A673 (cell line): ENCODE results near the gene ABCB8. TPM values are rescaled to one million over a fixed set of nuclear protein-coding genes. Genes with fewer than 3 reads are reported as not detected.

Experiments used
- BruUV-seq: library from RNA; stranded (reverse); fragments of 400-500 nt; replicated peaks from 2 replicates; lab custom pipeline; 2021; lab: Mats Ljungman, UMichigan
- CTCF ChIA-PET: fragments of 300-600 bp; sonication (Branson Sonifier 250); formaldehyde crosslinking; loops from one replicate; lab custom pipeline; 2022; ENCODE audit warnings: antibody characterized with exemption; lab: Charles Lee
- POLR2A ChIA-PET: fragments of 300-600 bp; sonication (Branson Sonifier 250); formaldehyde crosslinking; loops from one replicate; lab custom pipeline; 2022; ENCODE audit warnings: antibody characterized with exemption; ENCODE audit not compliant: low non-redundant PET; lab: Charles Lee
- DNase-seq: peaks from one replicate; pipeline ENCODE4 v3.0.0-alpha.2; 2015; ENCODE audit warnings: low spot score
- H3K27ac ChIP-seq: fragments of 200-600 bp; sonication (generic); 2 replicates; pipeline ENCODE4 v1.5.1; 2016; ENCODE audit warnings: mixed run types, low read depth, mild to moderate bottlenecking, mixed read lengths, antibody characterized with exemption, low read length; ENCODE audit not compliant: poor library complexity, severe bottlenecking
- H3K27me3 ChIP-seq: fragments of 200-600 bp; sonication (generic); replicated peaks from 2 replicates; pipeline ENCODE4 v1.6.1; 2017; ENCODE audit warnings: mixed run types, low read depth, mild to moderate bottlenecking, mixed read lengths, antibody characterized with exemption, low read length; ENCODE audit not compliant: insufficient read depth, poor library complexity
- H3K36me3 ChIP-seq: fragments of 200-600 bp; sonication (generic); 2 replicates; pipeline ENCODE4 v1.6.1; 2016; ENCODE audit warnings: mixed run types, mild to moderate bottlenecking, mixed read lengths, antibody characterized with exemption, low read length; ENCODE audit not compliant: insufficient read depth, poor library complexity, severe bottlenecking
- H3K4me1 ChIP-seq: fragments of 200-600 bp; sonication (generic); 2 replicates; pipeline ENCODE4 v1.6.1; 2017; ENCODE audit warnings: mixed run types, mild to moderate bottlenecking, mixed read lengths, antibody characterized with exemption, low read length; ENCODE audit not compliant: insufficient read depth, poor library complexity, severe bottlenecking
- H3K4me3 ChIP-seq: fragments of 200-600 bp; sonication (generic); 2 replicates; pipeline ENCODE4 v1.5.1; 2016; ENCODE audit warnings: low read depth, mixed run types, mild to moderate bottlenecking, mixed read lengths, low read length; ENCODE audit not compliant: poor library complexity, severe bottlenecking
- H3K9me3 ChIP-seq: fragments of 200-600 bp; sonication (generic); 2 replicates; pipeline ENCODE4 v1.6.1; 2016; ENCODE audit warnings: mixed run types, low read depth, mild to moderate bottlenecking, mixed read lengths, antibody characterized with exemption, low read length; ENCODE audit not compliant: poor library complexity, severe bottlenecking
- EZH2 ChIP-seq: fragments of 200-600 bp; sonication (generic); IDR thresholded peaks from 2 replicates; pipeline ENCODE4 v1.6.1; 2017; ENCODE audit warnings: borderline replicate concordance, low read depth, mild to moderate bottlenecking, mixed read lengths, antibody characterized with exemption, low read length; ENCODE audit not compliant: poor library complexity, severe bottlenecking
- intact Hi-C: fragments of 100-400 bp; cut with micrococcal nuclease; formaldehyde crosslinking; loops from one replicate; pipeline ENCODE4 v1.10.0; 2022; ENCODE audit not compliant: unreplicated experiment
- total RNA-seq: library from RNA; stranded (reverse); gene quantifications from 2 replicates; pipeline ENCODE4 v1.2.3, GENCODE V29; 2021
- TF ChIP-seq, protein P1 (sequence below): fragments of 300-800, 200-600 bp; sonication (generic); conservative IDR thresholded peaks from 2 replicates; pipeline ENCODE4 v1.5.1; 2017; ENCODE audit warnings: low read depth, mild to moderate bottlenecking, antibody characterized with exemption, low read length, moderate library complexity, mixed read lengths

The ABCB8 gene
- total RNA-seq, 1 experiment from 2014 or later = 50.9 TPM

DNA sequence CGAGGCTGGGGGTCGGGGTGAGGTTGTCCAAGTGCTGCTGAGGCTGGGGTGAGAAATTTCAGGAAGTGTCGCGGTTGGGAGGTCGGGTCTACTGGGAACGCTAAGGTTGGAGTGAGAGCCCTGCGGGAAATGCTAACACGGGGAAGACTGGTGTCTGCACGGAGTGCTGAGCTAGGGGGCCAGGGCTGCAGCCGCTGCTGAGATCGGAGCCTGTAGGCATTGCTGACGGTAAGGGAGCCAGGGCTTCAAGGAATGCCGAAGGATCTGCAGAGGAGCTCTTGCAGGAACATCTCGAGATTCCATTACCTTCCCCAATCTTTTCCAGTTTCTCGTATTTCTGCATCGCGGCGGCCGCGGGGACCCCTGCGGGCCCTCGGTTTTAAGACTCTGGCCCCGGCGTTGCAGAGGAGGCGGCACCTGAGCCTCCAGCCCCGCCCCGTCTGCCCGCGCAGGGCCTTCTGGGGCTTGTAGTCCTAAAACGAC, 29.3 kb downstream of the ABCB8 start, which contains the start of gene CDK5:
Gene CDK5, minus strand, starts transcription at position 392 of the 483 bp plus-strand sequence. Its CDS starts 49 bp downstream, at position 343.
- TF ChIP-seq, protein P1, sequence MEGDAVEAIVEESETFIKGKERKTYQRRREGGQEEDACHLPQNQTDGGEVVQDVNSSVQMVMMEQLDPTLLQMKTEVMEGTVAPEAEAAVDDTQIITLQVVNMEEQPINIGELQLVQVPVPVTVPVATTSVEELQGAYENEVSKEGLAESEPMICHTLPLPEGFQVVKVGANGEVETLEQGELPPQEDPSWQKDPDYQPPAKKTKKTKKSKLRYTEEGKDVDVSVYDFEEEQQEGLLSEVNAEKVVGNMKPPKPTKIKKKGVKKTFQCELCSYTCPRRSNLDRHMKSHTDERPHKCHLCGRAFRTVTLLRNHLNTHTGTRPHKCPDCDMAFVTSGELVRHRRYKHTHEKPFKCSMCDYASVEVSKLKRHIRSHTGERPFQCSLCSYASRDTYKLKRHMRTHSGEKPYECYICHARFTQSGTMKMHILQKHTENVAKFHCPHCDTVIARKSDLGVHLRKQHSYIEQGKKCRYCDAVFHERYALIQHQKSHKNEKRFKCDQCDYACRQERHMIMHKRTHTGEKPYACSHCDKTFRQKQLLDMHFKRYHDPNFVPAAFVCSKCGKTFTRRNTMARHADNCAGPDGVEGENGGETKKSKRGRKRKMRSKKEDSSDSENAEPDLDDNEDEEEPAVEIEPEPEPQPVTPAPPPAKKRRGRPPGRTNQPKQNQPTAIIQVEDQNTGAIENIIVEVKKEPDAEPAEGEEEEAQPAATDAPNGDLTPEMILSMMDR = no peak
- TF ChIP-seq EZH2 = no peak
- no peaks in the 10 kb centered on the region for H3K27me3 ChIP-seq
- H3K9me3 ChIP-seq = no peaks in the 10 kb centered on the region
- peak within 1 kb of the TSS; percentile 99 for H3K4me3 ChIP-seq
- intact Hi-C loops = loop anchor here (5.0 kb wide), 1 partner anchor 175 kb away; the partner anchor contains the start of gene CHPF2
- H3K36me3 ChIP-seq = no peaks in the 10 kb centered on the region
- POLR2A ChIA-PET = no interaction called here
- H3K4me1 ChIP-seq = peaks cover 34% of the 10 kb centered on the region
- CTCF ChIA-PET = no interaction called here
- BruUV-seq = no TSS peak
- peak within 1 kb of the TSS; percentile 78 for H3K27ac ChIP-seq
- DNase-seq = no peak

GRCh38 chr7:151057989-151058780, 29.9 kb downstream of the ABCB8 start:
- ChIA-PET CTCF (no interaction called here), POLR2A (no interaction called here)
- H3K9me3 ChIP-seq = no peaks in the 10 kb centered on the region
- no peaks in the 10 kb centered on the region for H3K36me3 ChIP-seq
- H3K27me3 ChIP-seq = no peaks in the 10 kb centered on the region
- intact Hi-C loops = loop anchor here (2.0 to 5.0 kb wide), 2 partner anchors 29 to 174 kb away; partner anchors contain the start of genes ABCB8 and CHPF2
- peak overlapping the region; percentile 78 for H3K27ac ChIP-seq
- TF ChIP-seq, protein P1 = no peak
- no peak for TF ChIP-seq EZH2
- DNase-seq = peak; percentile 100
- TSS peak; percentile 70 for BruUV-seq
- H3K4me1 ChIP-seq = peaks cover 34% of the 10 kb centered on the region
- peak overlapping the region; percentile 99 for H3K4me3 ChIP-seq

DNA sequence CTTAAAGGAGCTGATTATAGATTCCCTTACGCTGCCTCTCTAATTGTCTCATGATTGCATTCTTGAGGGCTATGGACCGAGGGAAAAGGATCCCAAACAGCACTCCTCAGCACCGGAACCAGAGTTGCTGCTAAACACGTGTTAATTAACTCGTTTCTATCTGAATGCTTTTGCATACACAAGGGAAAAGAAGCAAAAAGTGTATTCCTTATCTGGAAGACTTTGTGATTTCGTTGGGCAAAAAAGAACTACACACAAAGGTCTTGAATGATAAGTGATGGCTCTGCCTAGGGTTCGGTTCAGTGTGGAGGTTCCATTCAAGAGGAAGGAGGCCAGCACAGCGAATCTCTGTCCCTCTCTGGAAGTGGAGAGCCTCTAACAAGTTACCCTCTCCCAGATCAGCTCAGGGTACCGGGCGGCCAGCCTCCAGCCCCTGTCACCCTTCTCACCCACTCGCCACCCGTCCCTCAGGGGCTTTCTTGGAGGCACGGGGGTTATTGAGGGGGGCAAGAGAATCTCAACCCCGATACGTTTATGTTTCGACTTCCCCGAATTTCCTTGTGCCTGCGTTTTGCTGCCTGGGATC, 30.6 kb downstream of the ABCB8 start:
- Histone ChIP-seq H3K27me3 (no peaks in the 10 kb centered on the region), H3K4me3 (peak overlapping the region; percentile 99), H3K4me1 (peaks cover 34% of the 10 kb centered on the region), H3K9me3 (no peaks in the 10 kb centered on the region), H3K27ac (peak overlapping the region; percentile 78), H3K36me3 (peaks cover 3% of the 10 kb centered on the region)
- no peak for DNase-seq
- POLR2A ChIA-PET = no interaction called here
- TF ChIP-seq, protein P1 = no peak
- TF ChIP-seq EZH2 = no peak
- CTCF ChIA-PET = no interaction called here
- intact Hi-C loops = loop anchor here (2.0 to 5.0 kb wide), 2 partner anchors 30 to 173 kb away; partner anchors contain the start of genes ABCB8 and CHPF2
- BruUV-seq = no TSS peak
